Stromal cell of bone marrow (primary cell): ENCODE results near the gene PPP6R1.

Experiments used
- DNase-seq: peaks from one replicate; pipeline ENCODE4 v3.0.0-alpha.2; 2012; ENCODE audit warnings: low read depth

The PPP6R1 gene

GRCh38 chr19:55181740-55182139 lies 77.1 kb downstream of the PPP6R1 start:
- no peak for DNase-seq
